GM21367 (cell line): ENCODE data around the gene SORCS2.

Source experiments
- ATAC-seq: cut with Tn5 transposase; IDR thresholded peaks from one replicate; pipeline ENCODE4 v1.9.1; 2021; ENCODE audit not compliant: unreplicated experiment

Gene SORCS2

DNA sequence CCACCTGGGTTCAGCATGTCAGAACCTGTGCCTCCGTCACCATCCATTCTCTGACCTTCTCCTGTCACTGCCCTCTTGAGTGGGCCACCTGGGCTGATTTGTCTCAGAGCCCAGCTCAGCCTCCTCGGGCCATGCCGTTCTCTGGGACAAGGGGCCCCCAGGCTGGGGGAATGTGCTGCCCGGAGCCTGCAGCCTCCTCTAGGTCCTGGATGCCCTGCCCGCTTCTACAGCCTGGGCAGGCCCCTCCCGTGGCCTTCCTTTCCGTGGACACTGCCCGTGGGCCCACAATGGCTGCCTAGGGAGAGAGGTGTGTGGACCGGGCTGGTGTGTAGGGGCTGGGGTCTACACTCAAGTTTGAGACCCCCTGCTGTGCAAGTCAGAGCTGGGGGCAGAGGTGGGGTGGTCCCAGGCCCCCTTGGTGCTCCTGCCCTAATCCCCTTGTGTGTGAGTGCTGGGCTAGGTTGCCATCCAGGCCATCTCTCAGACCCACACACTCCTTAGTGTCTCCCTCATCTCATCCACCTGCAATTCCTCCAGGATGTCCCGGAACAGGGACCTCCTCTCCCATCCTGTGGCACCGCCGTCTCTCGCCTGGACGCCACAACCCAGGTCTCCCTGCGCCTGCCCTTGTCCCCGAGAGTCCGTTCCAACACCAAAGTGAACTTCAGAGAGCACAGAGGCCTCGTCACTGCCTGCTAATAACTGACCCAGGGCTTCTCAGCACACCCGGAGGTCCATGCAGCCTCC is 230.0 kb downstream of the SORCS2 start:
- ATAC-seq: no peak

DNA sequence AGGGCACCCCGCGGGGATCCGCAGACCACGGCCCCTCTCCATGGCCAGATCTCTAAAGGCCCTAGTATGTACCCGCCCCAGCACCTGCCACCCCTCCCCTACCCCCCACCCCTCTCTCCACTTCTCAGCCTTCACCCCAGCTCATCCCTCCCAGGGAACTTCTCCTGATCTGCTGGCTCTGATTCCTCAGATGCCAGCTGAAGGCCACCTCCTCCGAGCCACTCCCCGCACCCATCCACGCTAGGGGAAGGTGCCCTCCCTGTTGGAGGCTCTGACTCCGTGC is 230.5 kb downstream of the SORCS2 start:
- ATAC-seq: no peak

DNA sequence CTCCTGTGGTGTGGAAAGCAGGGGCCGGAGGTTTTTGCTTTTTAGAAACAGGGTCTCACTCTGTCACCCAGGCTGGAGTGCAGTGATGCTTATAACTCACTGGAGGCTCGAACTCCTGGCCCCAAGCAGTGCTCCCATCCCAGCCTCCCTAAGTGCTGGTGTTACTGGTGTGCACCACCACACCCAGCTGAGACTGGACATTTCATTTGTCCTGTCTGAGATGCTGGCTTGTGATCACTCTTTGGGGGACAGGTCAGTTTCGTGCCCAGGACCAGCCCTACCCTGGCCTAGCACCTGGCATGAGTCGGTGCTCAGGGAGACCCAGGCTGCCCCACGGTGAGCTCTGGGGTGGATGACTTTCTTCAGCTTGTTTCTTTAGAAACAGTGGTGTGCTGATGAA is 231.1 kb downstream of the SORCS2 start:
- no peak for ATAC-seq

DNA sequence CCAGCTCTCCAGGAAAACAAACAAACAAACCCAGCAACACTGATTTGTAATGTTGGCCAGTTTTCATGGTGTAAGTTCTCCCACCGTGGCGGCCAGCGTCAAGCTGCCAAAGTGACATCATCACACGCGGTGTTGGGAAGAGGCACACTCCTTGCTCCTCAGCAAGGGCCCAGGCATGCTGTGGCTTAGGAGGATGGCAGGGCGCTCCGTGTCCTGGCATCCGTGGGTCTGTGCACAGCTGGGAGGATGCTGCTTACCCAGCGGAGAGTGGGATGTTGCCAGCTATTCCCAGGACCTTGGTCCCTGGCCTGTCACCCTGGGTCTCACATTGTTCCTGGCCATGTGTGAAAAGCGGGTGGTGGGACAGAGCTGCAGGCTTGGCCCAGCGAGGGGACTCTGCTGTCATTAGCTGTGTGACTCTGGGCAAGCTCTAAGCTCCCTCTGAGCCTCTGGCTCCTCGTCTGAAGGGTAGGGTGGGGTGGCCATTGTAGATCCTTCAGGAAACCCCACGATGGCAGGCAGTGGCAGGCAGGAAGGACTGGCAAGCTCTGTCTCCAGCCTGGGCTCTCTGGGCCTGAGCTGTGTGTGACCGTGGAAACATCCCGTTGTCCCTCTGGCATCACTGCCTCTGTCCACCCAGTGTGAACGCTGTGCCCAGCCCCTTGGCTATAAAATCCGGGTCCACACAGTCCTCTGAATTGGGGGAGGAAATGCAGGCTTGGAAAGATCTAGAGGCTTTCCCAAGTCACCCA is 231.6 kb downstream of the SORCS2 start:
- ATAC-seq: no peak

DNA sequence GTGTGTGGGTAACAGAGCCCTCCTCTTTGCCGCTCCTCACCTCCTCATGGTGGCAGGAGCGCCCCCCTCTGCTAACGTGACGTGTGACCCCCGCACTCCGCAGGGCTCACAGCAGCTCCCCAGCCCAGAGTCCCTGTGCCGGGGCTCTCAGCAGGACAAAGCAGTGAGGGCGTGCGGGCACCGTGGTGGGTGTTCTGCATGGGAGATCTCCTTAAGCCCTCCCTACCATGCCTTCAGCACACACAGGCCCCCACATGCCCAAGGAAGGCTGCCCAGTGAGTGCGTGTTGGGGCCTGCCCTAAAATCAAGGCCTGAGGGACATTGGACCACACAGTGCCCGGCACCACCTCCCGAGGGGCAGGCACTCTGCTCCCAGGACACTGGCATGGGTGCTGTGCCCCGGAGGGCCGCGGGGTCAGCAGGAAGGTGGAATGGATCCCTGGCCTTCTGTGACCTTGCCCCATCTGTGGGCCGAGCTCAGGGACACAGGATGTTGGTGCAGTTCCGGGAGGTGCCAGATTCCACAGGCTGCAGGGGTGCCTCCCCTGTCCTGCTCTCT is 232.3 kb downstream of the SORCS2 start:
- no peak for ATAC-seq

DNA sequence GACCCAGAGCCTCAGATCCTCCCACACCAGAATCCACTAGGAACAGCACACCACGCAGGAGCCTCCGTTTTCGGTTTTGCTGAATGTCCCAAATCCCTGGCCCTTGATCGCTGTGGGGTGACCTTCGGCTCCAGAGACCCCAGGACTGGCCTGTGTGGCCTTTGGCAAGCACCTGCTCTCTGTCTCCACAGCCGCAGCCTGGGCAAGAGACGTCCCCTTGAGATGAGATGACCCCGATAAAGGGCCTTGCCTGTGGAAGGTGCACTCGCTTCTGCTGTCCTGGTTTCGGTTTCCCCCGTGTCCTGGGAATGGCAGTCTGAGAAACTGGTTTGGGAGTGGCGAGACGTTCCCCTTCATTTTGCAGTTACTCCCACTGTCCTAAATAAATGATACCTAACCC is 232.8 kb downstream of the SORCS2 start:
- ATAC-seq: no peak

DNA sequence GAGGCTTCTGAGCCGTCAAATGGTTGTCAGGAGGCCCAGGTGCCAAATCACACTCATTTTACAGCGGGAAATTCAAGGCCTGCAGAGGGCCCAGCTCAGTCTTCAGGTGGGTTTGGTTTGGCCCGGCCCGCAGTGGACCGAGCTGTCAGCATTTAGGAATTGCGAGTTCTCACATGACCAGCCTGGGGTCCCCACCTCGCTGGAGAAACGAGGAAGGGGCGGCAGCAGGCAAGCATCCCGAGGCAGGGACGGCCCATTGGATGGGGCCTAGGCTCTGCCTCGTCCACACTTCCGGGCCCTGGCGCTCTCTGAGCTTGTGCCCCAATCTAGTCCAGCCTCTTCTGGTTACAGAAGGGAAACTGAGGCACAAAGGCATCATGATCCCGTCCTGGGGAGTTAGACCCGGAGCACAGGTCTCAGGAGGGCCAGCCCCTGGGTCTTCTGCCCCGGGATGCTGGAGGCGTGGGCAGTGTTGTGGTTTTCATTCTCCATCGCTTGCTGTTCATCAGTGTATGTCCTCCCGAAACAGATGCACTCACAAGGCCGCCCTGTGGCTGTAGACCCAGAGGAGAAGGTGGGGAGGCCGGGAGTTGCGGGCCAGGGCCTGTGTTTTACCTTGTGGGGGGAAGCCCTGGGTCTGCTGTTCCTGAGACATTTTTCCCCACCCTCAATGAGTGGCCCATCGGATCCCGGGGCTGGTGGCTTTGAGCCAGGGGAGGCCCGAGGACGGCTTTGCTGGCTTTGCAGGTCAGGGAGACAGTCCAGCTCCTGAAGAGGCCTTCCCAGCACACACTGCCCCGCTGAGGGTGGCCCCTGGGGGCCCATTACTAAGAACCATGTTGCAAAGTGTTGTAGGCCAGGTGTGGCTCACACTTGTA is 233.5 kb downstream of the SORCS2 start:
- ATAC-seq: no peak

DNA sequence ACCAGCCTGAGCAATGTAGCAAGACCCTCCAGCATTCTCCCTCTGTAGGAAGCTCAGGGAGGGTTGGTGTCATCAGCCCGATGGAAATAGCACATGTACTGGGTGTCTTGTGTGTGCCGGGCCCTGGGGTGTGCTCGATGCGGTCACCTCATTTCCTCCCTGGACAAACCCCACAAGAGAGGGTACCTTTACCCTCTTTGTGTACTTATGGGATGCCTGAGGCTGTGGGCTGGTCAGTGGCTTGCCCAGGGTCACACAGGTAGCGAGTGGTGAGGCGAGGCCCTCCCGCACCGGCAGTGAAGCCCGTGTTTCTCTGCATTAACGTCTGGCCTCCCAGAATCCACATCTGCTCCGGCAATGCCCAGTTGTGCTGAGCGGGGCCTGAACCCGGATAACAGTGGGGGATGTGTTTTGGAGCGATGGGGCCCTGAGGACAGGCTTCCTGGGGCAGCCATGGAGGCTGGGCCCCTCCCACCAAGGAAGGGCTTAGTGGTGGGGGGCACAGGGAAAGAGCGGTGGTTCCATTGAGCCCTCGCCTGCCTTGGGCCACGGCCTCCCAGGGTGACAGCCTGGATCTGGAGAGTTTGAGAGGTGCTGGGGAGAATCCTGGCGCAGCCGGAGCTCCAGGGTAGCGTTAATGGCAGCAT is 234.3 kb downstream of the SORCS2 start:
- no peak for ATAC-seq

DNA sequence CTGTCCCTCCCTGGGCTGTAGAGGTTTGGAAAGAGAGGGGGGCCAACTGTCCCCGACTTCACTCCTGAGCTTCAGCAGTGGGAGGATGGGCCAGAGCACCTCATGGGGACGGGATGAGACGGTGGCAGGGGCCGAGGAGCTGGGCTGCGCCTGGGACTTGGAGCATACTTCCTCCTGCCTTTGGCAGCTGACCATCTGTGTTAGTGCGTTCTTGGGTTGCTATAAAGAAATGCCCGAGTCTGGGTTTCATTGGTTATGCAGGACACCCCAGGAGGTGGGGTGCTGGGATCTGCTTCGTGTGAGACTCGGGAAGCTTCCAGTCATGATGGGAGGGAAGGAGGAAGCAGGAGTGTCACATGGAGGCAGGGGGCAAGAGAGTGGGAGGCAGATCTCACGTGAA is 235.0 kb downstream of the SORCS2 start:
- no peak for ATAC-seq

DNA sequence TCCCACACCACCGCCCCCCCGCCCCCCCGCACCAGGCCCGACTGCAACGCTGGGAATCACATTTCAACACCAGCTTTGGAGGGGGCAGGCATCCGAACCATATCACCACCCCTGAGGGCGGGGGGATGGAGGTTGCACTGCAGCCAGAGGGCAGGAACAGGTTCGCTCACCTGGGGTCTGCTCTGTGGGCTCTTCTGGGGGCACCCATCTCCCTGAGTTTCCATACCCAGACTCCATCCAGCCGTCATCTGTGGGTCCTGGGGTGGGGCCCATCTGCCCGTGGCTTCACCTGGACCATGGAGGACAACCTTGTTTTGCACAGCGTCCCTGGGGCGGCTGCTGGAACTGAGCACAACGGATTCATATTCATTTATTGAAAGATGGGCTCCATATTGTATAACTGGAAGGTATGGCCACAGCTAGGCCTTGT is 235.5 kb downstream of the SORCS2 start:
- no peak for ATAC-seq

DNA sequence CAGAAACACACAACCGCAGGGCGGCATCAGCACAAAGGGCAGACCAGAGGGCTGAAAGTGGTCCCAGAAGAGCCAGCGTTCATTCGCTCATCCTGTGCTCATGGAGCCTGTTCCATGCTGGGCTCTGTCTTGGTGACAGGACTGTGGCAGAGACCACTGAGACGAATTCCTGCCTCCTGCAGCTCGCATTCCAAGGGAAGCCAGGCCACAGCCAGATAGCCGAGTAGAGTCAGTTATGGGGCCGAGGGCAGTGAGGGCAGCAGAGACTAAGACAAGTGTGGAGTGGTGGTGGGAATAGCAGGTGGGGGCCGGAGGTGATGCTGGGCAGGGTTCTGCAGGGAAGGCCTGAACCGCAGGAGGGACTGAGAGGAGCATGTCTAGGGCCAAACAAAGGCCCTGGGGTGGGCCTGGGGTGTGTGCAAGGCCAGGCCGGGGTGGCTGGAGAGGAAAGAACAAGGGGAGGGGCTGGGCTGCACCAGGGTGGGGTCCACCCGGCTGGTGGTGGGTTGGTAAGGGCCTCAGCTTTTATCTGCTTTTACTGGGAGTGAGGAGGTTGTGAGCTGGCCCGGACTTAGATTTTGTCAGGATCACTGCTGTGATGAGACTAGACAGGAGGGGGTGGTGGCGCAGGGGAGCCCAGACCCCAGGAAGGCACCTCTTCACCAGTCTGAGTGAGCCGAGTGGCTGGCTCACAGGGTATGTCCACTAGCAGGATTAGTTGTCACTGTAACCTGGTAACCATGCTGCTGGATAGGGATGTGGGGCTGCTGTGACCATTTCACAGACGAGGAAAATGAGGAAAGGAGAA is 236.1 kb downstream of the SORCS2 start:
- ATAC-seq: no peak

DNA sequence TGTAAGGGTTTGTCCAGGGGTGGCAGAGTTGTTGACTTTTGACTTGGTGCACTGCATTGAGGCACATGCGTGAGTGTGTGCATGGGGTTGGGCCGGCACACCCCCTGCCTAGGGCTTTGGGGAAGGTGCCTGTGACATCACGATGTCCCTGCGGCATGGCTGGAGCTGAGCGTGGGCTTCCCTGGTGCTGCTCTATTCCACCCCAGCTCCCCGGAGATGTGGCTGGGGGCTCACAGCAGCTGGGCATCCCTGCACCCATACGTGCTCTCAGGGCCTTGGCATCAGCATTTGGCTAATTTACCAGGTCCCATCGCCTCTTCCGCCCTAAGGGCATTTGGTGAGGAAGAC is 236.7 kb downstream of the SORCS2 start:
- ATAC-seq: no peak

DNA sequence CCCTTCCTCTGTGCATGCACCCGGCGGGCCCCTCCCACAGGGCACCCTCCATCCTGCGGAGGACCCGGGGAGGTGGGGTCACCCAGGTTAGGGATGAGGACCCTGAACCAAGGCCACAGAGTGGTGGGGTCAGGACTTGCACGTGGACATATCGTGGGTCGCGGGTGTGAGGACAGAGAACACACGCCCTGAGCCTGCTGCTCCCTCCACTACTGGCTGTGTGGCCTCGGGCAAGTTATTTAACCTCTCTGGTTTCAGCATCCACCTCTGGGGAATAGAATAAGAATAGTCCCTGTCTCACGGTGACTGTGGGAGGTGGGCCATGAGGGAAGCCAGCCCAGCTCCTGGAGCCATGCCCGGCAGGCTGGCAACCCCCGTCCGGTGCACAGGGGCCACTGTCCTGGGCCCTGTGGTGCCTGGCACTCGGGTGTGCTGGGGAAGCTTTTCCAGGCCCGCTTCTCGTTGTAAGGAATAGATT is 237.3 kb downstream of the SORCS2 start:
- ATAC-seq: no peak

DNA sequence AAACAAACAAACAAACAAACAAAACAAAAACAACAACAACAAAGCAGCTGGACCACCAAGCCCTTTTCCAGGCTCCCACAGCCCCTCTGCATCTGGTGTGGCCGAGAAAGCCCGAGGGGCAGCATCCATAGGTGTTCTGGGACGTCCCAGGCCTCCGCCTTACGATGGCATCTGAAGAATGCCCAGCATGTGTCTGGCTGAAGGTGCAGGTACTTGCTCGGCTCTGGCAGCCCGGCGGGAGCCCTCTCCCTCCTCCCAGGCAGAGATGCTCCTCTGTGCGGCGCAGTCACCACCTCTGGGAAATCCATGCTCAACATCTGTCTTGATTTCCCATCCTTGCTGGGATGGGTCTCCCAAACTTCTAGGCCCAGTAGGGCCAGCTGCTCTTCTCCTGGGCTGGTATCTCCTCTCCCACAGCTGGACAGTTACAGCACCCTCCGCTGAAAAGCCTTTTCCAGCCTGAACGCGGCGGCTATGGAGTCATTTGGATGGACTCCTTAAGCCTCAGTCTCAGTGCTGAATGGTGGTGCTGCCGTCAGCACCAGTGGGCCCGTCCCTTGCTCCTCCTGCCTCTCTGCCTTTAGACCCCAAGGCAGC is 238.1 kb downstream of the SORCS2 start:
- ATAC-seq: no peak

DNA sequence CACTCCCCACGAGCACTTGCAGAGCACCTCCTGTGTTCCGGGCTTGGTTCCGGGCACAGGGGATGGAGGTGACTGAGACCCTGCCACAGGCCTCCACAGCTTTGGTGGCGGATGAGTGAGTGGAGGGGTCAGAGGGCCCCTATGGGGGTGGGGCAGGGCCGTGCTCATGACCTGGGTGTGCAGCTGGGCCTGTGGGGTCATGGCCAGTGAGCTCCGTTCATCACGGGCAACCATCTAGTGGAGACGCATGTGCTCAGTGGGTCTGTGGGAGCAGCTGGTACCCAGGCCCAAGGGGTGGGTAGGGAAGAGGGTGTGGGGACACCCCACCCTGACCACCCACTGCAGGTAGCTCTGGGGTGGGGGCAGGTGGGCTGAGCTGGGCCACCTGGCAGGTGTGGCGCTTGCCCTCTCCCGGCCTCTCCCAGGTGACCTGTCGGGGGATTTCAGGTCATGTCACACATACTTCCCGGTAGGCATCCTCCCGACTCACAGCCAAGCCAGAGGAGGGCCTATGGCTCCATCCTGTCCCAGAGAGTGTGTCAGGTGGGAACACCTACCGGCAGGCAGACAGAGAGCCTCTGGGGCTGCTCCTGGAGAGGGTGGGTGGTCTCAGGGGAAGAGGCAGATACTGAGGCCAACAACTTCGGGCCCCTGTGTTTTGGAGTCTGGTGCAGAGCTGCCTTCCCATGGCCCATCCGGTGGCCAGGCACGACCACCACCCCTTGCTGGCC is 238.8 kb downstream of the SORCS2 start:
- ATAC-seq: no peak

DNA sequence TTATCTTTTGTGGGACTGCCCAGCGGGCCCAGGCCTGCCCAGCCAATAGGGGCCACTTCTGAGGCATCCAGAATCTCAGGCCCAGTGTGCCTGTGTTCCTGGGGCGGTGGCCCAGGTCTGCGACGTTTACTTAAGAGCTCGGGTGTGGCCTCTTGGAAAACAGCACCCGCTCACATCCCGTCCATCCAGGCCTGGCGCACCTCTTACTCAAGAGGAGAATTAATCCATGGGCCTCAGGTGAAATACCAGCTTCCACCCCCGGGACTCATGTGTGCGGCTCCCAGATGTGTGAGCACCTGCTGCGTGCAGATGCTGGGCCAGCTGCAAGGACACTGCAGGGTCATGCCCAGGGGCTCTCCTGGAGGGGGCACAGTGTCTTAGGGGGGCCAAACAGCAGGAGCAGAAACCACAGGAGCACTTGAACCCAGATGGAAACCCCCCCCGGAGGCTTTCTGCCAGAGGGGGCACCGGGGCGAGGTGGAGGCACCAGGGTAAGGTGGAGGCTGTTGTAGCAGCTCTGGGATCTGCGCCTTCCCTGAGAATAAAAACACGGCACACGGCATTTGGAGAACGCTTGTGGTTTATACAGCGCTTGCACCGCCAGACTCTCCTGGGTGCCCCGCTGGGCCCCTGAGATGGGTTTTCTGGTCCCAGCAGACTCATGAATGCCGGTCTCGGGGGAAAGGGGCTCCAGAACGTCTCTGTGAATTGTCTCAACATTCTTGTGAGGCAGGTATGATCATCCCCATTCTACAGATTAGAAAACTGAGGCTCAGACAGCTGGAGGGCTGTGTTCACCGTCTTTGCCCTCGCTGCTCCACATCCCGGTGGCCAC is 239.6 kb downstream of the SORCS2 start:
- no peak for ATAC-seq

DNA sequence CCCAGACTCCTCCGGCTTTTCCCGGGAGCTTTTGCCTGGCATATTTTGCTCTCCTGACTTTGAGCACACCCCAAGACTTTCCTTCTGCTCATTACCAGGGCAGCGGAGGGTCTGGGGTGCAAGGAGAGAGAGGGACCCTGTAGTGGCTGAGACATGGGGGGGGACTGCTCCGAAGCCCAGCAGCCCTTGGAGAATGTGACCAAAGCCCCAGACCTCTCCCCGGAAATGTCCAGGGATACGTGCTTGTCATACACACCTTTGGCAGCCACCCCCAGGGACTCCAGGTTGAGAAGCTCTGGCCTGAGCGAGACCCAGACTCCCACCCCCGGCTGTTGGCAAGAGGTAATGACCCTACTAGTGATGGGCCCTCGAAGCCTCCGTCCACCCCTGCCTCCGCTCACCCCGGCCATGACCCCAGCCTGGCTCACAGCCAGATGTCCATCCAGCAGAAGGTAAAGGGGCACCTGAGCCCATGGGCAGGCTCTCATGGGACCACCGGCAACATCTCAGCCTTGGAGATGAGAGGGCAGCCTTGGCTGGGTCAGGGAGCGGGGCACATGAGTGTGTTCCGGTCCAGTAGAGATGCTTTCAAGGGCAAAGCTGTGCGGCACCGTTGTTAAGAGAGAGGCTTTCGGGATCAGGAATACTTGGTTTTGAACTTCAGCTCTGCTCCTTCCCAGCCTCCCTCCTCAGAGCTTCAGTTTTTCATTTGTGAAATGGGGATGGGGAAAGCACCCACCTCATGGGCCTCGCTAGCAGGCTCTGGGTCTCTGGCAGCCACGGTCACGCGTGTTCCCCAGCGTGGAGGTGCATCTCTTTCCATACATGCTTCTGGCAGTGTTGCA is 240.4 kb downstream of the SORCS2 start:
- ATAC-seq: no peak
